ENCODE results near the gene PICALM.

- no peak for TF ChIP-seq CTCF (IDR thresholded peaks at IDR 0.05)
- no peak for TF ChIP-seq POLR2A (IDR thresholded peaks at IDR 0.05)
Observed at GRCh38 chr11:85918910-85919794, 149.7 kb downstream of the PICALM start.

Data from testis (tissue), 2 donors.